GM08714 (cell line): ENCODE results near the gene PHC1.
"Not testable (repeated sequence)": the region's sequence is repeated elsewhere in the genome, so short reads cannot be mapped to it uniquely, and the experiment has no call there.

Experiments used
- H3K4me3 ChIP-seq: fragments of 200-500 bp; sonication (Bioruptor generic); 2 replicates; pipeline ENCODE4 v1.5.1; 2014; ENCODE audit warnings: mild to moderate bottlenecking, low read length, inconsistent platforms
- ZNF274 ChIP-seq: IDR thresholded peaks from 2 replicates; pipeline ENCODE4 v1.6.1; 2012; ENCODE audit warnings: mild to moderate bottlenecking, low read depth, low read length

Gene PHC1

GRCh38 chr12:8914033-8914715 is at the start of gene PHC1:
TSS of gene PHC1 (plus strand) at chr12:8914509. CDS start at chr12:8917678, 3,169 bp downstream.
- H3K4me3 ChIP-seq, result peak within 1 kb of the TSS; percentile 71

DNA sequence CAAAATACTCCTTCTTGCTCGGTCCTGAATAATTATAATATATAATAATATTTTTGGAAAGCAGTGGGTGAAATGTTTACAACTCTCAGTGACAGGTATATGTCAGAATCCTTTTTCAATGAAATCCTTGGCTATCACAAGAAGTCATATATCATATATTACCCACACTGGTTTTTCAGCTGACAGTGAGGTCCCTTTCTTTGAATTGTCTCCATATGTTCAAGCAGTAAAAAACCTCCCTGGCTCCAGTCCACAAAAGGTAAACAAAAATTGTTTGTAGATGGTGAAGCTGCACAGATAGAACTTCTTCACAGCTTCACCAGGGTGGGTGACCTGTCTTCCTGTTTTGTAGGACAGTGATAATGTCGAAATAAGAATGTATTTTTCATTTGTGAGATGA is 47.9 kb upstream of the PHC1 start:
- no peak for TF ChIP-seq ZNF274
- no peak overlapping the region for H3K4me3 ChIP-seq

- TF ChIP-seq ZNF274, result no peak
Measured at GRCh38 chr12:8867009-8867408, 47.3 kb upstream of the PHC1 start.

DNA sequence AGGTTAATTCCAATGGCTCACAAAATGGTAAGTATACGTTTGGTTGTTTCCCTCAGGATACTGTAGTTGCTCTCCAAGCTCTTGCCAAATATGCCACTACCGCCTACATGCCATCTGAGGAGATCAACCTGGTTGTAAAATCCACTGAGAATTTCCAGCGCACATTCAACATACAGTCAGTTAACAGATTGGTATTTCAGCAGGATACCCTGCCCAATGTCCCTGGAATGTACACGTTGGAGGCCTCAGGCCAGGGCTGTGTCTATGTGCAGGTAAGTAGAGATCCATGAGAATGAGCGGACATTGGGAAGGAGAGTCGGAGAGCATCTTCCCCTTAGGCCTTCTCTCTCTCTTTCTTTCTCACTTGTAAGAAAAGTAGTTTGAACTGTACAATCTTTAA is 46.5 kb upstream of the PHC1 start:
- H3K4me3 ChIP-seq, result no peak overlapping the region
- TF ChIP-seq ZNF274, result no peak

More at GRCh38 chr12:8867009-8867408, 47.3 kb upstream of the PHC1 start:
- H3K4me3 ChIP-seq, result no peak overlapping the region

DNA sequence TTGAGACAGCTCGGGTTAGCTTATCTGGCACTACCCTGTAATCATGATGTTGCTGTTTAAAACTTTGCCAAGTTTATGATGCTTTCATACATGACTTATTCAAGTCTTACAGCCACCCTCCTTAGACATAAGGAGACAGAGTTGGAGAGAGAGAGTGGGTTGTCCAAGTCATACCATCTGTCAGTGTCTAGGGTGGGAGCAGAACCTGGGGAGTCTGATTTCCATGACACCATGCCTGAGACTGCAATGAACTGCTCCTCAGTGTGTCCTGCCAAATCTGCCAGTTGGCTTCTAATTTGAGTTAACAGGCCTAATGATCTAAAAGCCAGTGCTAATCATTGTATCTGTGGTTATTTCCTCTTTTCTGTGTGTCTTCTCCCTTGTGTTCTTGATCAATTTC is 43.7 kb upstream of the PHC1 start:
- no peak overlapping the region for H3K4me3 ChIP-seq
- TF ChIP-seq ZNF274, result no peak

GRCh38 chr12:8871068-8871467 is 43.2 kb upstream of the PHC1 start:
- no peak overlapping the region for H3K4me3 ChIP-seq
- no peak for TF ChIP-seq ZNF274

GRCh38 chr12:8876887-8877286 is 37.4 kb upstream of the PHC1 start:
- H3K4me3 ChIP-seq, result no peak overlapping the region
- TF ChIP-seq ZNF274, result no peak

DNA sequence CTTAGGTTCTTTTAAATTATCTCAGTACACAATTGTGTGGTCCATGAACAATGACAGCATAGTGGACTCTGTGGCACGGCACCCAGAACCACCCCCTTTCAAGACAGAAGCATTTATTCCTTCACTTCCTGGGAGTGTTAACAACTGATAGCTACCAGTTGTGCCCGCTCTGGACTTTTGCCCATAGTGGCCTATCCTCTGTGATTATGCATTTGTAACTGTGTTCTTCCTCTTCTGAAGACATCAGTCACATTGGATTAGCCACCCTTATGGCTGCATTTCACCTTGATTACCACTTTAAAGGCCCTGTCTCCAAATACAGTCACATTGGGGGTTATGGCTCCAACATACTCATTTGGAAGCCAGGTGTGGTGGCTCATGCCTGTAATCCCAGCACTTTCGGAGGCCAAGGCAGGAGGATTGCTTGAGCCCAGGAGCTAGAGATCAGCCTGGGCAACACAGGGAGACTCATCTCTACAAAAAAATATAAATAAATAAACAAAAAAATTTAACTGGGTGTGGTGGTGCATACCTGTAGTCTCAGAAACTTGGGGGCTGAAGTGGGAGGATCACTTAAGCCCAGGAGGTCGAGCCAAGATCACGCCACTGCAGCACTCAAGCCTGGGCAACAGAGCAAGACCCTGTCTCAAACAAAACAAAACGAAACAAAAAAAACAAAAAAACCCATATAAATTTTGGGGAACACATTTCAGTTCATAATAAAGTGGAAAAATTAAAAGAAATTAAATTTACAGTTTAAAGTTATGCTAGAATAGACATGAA is 27.6 kb upstream of the PHC1 start:
- no peak overlapping the region for H3K4me3 ChIP-seq

DNA sequence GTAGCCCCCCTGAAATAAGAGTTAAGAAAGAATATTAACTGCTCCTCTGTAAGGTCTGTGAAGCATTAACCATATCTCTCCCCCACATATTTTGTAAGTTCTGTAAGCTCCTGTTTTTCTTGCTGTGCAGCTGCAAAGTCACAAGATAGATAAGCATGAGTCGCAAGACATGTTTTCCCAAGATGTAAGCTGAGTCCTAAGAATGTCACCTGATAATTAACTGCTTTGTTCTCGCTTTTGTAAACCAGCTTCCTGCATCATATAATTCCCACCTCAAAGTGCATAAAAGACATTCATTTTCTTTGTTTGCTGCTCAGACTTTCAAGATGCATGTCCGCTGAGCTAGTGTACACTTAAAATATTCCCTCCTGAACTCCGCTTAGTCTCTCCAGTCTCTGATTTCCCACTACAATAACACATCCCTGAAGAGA is 27.0 kb upstream of the PHC1 start:
- H3K4me3 ChIP-seq, result no peak overlapping the region
- no peak for TF ChIP-seq ZNF274

More for the DNA sequence above, 27.6 kb upstream of the PHC1 start:
- no peak for TF ChIP-seq ZNF274

DNA sequence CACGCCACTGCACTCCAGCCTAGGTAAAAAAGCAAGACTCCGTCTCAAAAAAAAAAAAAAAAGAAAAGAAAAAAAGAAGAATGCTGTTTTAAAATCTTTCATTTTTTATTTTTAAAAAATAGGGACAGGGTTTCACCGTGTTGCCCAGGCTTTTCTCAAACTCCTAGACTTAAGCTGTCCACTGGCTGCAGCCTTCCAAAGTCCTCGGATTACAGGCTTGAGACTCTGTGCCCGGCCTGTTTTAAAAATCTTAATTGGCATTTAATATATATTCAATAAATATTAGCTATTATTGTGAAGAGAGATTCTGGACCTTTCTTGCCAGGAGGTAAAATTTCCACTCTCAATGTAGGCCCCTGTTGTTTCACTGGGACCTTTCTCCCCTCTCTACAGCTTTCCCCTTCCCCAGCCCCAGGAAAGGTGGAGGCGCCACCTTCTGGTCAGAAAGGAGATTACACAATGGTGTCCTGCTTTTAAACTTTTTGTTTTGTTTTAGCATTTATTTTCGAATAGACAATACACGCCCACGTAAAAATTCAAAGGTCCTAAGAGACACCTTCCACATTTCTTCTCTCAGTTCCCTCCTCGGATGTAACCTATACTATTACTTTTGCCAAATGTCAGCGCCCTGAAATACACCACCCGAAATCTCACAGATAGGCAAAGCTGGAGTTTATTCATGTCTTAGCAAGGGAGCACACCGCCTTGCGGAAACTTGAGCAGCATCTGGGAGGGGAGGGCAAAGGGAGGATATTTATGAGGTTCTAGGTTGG is 23.8 kb upstream of the PHC1 start:
- peak overlapping the region; percentile 51 for H3K4me3 ChIP-seq
- TF ChIP-seq ZNF274, result no peak

- H3K4me3 ChIP-seq, result no peak overlapping the region
- TF ChIP-seq ZNF274, result no peak
Measured at GRCh38 chr12:8891976-8892375, 22.3 kb upstream of the PHC1 start.

DNA sequence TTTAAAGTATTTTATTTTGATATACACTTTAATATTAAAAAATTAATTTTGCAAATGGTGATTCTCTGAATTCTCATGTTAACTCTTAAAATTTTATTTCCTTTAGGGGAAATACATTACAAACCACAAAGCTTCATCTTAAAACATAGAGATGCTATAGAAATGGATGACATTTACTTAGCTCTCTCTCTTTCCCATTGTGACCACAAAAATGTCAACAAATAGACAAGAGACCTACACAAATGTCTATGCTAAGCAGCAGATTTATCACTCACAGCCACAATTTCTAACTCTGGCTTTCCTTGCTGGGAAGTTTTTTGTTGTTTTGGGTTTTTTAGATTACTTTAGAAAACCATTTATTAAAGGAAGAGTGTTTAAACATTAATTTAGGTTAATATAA is 19.9 kb upstream of the PHC1 start:
- no peak overlapping the region for H3K4me3 ChIP-seq
- TF ChIP-seq ZNF274, result no peak

DNA sequence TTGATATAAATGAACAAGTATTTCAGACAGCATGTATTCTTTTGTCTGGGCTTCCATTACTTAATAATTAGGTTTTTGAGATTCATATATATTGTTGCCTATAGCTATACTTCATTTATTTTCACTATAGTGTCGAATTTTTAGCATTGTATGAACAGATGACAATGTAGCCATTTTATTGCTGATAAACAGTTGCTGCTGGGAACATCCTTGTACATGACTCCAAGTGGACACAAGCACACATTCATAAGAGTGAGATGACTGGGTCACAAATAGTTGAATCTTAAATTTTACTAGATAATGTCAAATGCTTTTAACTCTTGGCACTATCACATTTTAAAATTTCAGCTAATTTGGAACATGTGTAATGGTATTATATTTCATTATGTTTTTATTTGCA is 19.3 kb upstream of the PHC1 start:
- no peak overlapping the region for H3K4me3 ChIP-seq

GRCh38 chr12:8897081-8897480 is 17.2 kb upstream of the PHC1 start:
- no peak overlapping the region for H3K4me3 ChIP-seq
- no peak for TF ChIP-seq ZNF274

More for the DNA sequence above, 19.3 kb upstream of the PHC1 start:
- no peak for TF ChIP-seq ZNF274

- TF ChIP-seq ZNF274, result no peak
- no peak overlapping the region for H3K4me3 ChIP-seq
Measured at GRCh38 chr12:8899830-8900229, 14.5 kb upstream of the PHC1 start.

DNA sequence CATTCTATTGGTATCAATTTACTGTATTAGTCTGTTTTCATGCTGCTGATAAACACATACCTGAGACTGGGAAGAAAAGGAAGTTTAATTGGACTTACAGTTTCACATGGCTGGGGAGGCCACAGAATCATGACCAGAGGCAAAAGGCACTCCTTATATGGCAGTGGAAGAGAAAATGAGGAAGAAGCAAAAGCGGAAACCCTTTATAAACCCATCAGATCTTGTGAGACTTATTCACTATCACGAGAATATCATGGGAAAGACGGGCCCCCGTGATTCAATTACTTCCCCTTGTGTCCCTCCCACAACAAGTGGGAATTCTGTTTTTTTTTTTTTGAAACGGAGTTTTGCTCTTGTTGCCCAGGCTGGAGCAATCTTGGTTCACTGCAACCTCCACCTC is 11.6 kb upstream of the PHC1 start:
- H3K4me3 ChIP-seq, result not testable (repeated sequence)
